AG04449 (cell line): ENCODE results near the gene APMAP.
A peak's percentile ranks its signal among the peaks of the same experiment; 100 is the strongest.

Experiments
- CTCF ChIA-PET: fragments of 350-600 bp; formaldehyde crosslinking; extraction: SDS; loops from one replicate; lab custom pipeline; 2021; ENCODE audit warnings: antibody characterized with exemption; lab: Yijun Ruan, JAX
- POLR2A ChIA-PET: fragments of 400-600, 350-600 bp; formaldehyde crosslinking; extraction: SDS; loops from one replicate; lab custom pipeline; 2020; ENCODE audit warnings: antibody characterized with exemption, inconsistent platforms; lab: Yijun Ruan, JAX
- DNase-seq: peaks from one replicate; pipeline ENCODE4 v3.0.0-alpha.2; 2010; ENCODE audit warnings: low read depth, low spot score
- H3K4me3 ChIP-seq: 2 replicates; pipeline ENCODE4 v1.5.1; 2011; ENCODE audit warnings: low read depth, mild to moderate bottlenecking, control low read depth, low read length
- TF ChIP-seq, protein P1 (sequence below): IDR thresholded peaks from one replicate; pipeline ENCODE4 v1.5.1; 2011; ENCODE audit warnings: mild to moderate bottlenecking, moderate library complexity, low read length, control low read depth, inconsistent platforms; ENCODE audit not compliant: insufficient read depth; ENCODE audit errors: missing control alignments

Gene APMAP

DNA sequence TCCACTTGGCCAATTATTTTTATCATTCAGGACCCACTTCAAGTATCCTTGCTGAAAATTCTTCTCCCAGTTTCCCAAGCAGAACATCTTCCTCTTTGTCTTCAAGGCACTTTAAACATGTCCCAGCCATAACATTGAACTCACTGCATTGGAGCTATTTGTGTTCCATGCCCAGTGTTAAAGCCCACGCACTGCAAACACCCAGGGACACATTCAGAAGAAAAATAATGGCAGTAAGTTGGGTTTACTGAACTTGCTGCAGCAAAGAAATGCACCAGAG, 1.6 kb upstream of the APMAP start:
- TF ChIP-seq, protein P1, sequence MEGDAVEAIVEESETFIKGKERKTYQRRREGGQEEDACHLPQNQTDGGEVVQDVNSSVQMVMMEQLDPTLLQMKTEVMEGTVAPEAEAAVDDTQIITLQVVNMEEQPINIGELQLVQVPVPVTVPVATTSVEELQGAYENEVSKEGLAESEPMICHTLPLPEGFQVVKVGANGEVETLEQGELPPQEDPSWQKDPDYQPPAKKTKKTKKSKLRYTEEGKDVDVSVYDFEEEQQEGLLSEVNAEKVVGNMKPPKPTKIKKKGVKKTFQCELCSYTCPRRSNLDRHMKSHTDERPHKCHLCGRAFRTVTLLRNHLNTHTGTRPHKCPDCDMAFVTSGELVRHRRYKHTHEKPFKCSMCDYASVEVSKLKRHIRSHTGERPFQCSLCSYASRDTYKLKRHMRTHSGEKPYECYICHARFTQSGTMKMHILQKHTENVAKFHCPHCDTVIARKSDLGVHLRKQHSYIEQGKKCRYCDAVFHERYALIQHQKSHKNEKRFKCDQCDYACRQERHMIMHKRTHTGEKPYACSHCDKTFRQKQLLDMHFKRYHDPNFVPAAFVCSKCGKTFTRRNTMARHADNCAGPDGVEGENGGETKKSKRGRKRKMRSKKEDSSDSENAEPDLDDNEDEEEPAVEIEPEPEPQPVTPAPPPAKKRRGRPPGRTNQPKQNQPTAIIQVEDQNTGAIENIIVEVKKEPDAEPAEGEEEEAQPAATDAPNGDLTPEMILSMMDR: no peak
- ChIA-PET CTCF (interaction anchor here (0.6 to 8.3 kb wide), 49 partner anchors 10 to 1057 kb away, joined by 3 to 382 read pairs (median 4); partner anchors contain the start of genes ACSS1, ENTPD6 and PYGB), POLR2A (no interaction called here)
- DNase-seq: no peak
- H3K4me3 ChIP-seq: no peak overlapping the region

GRCh38 chr20:24993337-24994185, 1.0 kb upstream of the APMAP start:
- POLR2A ChIA-PET: interaction anchor here (0.7 kb wide), 1 partner anchor 16 kb away, joined by 3 read pairs; no protein-coding TSS in a partner anchor
- CTCF ChIA-PET: interaction anchor here (0.6 to 8.3 kb wide), 50 partner anchors 10 to 1056 kb away, joined by 3 to 382 read pairs (median 4); partner anchors contain the start of genes ACSS1, ENTPD6, GINS1 and PYGB
- TF ChIP-seq, protein P1: peak; percentile 12

GRCh38 chr20:24991897-24992486, 559 bp downstream of the APMAP start:
- DNase-seq: no peak
- ChIA-PET POLR2A (no interaction called here), CTCF (no interaction called here)

More at GRCh38 chr20:24993337-24994185, 1.0 kb upstream of the APMAP start:
- H3K4me3 ChIP-seq: peak overlapping the region; percentile 94; the same call in 1 of the 2 replicates
- DNase-seq: no peak

DNA sequence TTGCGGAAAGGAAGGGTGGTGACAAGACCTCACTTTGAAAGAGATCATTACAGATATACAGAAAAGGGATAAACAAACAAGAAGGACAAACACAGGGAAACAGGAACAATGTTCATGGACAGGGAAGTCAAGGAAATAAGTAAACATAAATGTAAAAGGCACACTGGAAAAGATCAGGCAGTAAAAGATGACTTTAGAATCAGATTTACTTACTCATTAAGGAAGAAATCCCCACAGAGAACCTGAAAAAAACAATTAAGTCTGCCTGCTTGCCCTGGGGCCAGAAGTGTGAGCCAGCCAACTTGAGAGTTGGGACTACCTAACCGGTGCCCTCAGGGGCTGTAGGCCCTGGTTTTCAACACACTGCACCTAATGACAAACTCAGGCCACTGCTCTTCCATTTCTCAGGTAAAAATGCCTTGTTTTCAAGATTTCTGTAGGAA, 1.7 kb downstream of the APMAP start:
- ChIA-PET CTCF (interaction anchor here (1.0 to 1.7 kb wide), 2 partner anchors 28 to 73 kb away, joined by 3 to 5 read pairs; no protein-coding TSS in a partner anchor), POLR2A (no interaction called here)
- TF ChIP-seq, protein P1: no peak
- no peak for DNase-seq
- no peak overlapping the region; the same call in 1 of the 2 replicates for H3K4me3 ChIP-seq

More at GRCh38 chr20:24991897-24992486, 559 bp downstream of the APMAP start:
- TF ChIP-seq, protein P1: no peak
- H3K4me3 ChIP-seq: peak overlapping the region; percentile 94

DNA sequence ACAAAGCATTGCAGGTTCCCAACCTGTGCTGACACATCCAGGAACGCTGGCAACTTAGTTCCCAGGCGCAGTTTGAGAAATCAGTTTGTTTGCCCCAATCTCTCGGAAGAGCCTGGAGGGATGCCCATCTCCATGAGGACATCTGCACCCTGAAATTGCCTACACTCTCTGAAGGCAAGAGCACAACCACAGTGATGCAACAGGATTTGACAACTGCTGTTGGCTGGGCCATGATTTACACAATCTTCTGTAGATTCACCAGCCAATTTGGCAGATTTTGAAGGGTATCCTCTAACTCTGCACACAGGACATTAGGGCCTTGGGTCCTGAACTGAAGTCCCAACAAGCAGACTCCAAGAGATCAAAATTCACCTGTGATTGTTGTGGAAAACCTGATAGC, 3.4 kb downstream of the APMAP start:
- CTCF ChIA-PET: no interaction called here
- no peak overlapping the region for H3K4me3 ChIP-seq

More for the DNA sequence above, 3.4 kb downstream of the APMAP start:
- no peak for DNase-seq
- TF ChIP-seq, protein P1: no peak
- POLR2A ChIA-PET: no interaction called here
